Subcutaneous abdominal adipose tissue (tissue), 5 donors: ENCODE measurements around the gene PTPRD.

ENCODE experiments used
- H3K27ac ChIP-seq: one replicate; pipeline ENCODE4 v1.7.0; 2013; ENCODE audit warnings: low read depth, mild to moderate bottlenecking, inconsistent platforms, low read length, moderate library complexity
- H3K27me3 ChIP-seq, 5 donors: one replicate each; pipeline ENCODE4 v1.7.0; 2013; ENCODE audit warnings: low read length in 5 of 5, inconsistent platforms in 1 of 5; ENCODE audit not compliant: control insufficient read depth in 5 of 5, insufficient read depth in 4 of 5
- H3K36me3 ChIP-seq, 5 donors: one replicate each; pipeline ENCODE4 v1.7.0; 2013; ENCODE audit warnings: low read length in 5 of 5; ENCODE audit not compliant: control insufficient read depth in 5 of 5, insufficient read depth in 5 of 5
- H3K4me1 ChIP-seq, 5 donors: one replicate each; pipeline ENCODE4 v1.7.0; 2013; ENCODE audit warnings: low read length in 5 of 5, mild to moderate bottlenecking in 3 of 5, moderate library complexity in 1 of 5; ENCODE audit not compliant: control insufficient read depth in 5 of 5, insufficient read depth in 5 of 5
- H3K4me3 ChIP-seq, 5 donors: one replicate each; pipeline ENCODE4 v1.7.0; 2013; ENCODE audit warnings: low read length in 5 of 5, low read depth in 1 of 5
- H3K9ac ChIP-seq, 5 donors: one replicate each; pipeline ENCODE4 v1.7.0; 2013; ENCODE audit warnings: low read length in 5 of 5, mild to moderate bottlenecking in 4 of 5, moderate library complexity in 3 of 5
- H3K9me3 ChIP-seq, 5 donors: one replicate each; pipeline ENCODE4 v1.7.0; 2013; ENCODE audit warnings: low read length in 5 of 5; ENCODE audit not compliant: control insufficient read depth in 5 of 5
- donor health status: healthy.
- donor health status: healthy.
- donor health status: healthy.
- donor health status: healthy.
- donor health status: healthy.

Gene PTPRD

DNA sequence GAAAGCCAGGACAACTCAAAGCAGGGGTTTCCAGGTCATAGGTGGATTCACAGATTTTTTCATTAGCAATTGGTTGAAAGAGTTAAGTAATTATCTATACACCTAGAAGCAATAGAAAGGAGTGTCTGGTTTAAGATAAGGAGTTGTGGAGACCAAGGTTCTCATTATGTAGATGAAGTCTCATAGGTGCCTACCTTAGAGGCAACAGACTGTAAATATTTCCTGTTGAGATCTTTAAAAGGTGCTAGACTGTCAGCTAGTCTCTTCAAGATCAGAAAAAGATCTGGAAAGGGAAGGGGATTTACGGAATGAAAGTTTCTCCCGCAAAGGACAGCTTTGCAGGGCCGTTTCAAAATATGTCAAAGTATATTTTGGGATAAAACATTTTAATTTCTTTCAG lies 603.4 kb downstream of the PTPRD start:
- Histone ChIP-seq H3K36me3 (no peaks in the 10 kb centered on the region), H3K27me3 (no peaks in the 10 kb centered on the region), H3K9me3 (no peaks in the 10 kb centered on the region), H3K27ac (no peak overlapping the region), H3K4me3 (no peak overlapping the region), H3K4me1 (no peaks in the 10 kb centered on the region), H3K9ac (no peak overlapping the region)

DNA sequence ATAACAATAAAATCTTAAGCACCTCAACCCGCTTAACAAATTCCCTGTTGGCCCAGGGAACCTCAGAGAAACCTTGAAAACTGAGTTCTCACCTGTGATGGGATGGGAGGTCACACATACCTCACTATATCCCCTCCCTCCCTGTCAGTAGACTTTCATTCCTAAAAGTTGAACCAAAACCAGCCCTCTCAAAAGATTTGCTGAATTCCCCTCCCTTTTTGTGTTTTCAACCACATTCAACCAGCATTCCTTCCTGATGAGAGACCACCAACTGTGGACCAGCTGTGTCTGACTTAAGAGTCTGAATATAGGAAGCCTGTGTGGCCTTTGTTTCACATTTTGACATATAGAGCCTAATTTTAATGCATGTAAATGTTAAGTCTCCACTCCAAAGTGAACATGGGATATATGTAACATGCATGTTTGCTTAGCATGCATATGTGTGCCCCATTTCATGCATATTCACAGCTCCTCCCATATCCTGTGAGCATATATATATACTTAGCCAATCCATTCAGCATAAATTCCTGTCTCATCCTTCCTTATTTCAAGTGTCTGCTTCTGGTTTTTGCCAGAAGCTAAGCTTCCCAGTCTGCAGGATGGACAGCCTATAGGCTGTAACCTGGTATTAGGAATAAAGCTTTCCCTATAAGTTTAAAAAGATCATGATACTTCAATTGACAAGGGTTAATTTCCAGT lies 604.6 kb downstream of the PTPRD start:
- no peak overlapping the region for H3K4me3 ChIP-seq
- no peaks in the 10 kb centered on the region for H3K4me1 ChIP-seq
- H3K27me3 ChIP-seq = no peaks in the 10 kb centered on the region
- no peak overlapping the region for H3K27ac ChIP-seq
- H3K9ac ChIP-seq = no peak overlapping the region
- H3K36me3 ChIP-seq = no peaks in the 10 kb centered on the region
- H3K9me3 ChIP-seq = no peaks in the 10 kb centered on the region

DNA sequence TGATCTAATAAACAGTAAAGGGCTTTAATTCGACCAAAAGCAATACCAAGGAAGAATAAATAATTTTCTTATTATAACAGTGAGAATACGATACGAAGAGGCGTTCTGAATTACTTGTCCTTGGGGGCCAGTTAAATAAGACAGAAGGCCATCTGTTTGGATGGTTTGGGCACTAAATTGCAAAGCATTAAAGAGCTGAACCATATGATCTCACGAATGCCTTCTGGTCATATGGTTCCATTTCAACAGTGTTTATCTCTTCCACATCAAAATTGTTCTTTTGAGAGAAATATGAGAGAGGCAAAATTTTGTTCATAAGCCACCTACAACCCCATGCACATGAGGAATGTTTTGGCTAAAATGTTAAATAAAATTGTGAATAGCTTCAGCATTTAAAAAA lies 605.4 kb downstream of the PTPRD start:
- Histone ChIP-seq H3K4me1 (no peaks in the 10 kb centered on the region), H3K27me3 (no peaks in the 10 kb centered on the region), H3K36me3 (no peaks in the 10 kb centered on the region), H3K27ac (no peak overlapping the region), H3K9me3 (no peaks in the 10 kb centered on the region), H3K9ac (no peak overlapping the region), H3K4me3 (no peak overlapping the region)

DNA sequence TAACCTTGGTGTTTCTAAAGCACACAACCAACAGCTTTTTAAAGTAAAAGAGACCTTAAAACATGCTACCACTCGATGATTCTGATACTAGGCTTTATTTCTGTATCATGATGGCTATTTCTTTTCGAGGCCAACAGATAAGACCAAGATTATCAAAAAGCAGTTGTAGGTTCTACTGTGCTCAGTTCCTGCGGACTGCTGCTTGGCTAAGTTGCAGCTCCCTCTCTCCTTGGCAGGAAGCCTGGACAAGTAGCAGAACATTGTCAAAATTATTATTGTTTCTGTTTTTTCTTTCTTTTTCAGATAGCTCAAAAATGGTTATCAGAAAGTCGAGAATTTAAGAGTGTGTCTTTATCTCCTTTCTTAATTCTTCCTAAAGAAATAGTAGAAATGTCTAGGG lies 607.6 kb downstream of the PTPRD start:
- Histone ChIP-seq H3K9ac (no peak overlapping the region), H3K4me1 (no peaks in the 10 kb centered on the region), H3K27ac (no peak overlapping the region), H3K9me3 (no peaks in the 10 kb centered on the region), H3K27me3 (no peaks in the 10 kb centered on the region), H3K4me3 (no peak overlapping the region), H3K36me3 (no peaks in the 10 kb centered on the region)

DNA sequence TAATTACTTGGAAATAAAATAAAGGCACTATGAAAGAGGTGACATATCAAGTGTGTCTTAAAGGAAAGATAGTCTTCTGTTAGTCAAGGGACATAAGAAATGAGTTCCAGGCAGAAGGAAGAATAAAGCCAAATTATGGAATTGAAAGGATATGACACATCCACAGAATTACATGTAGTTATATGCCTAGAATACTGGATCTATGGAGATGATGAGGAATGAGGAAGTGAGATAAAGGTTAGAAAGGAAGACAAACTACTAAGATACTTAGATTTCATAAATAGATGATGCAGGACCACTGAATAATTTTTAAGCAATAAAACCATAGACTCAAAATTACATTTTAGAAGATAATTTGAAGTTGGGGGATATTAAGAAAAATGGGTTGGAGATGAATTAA lies 609.8 kb downstream of the PTPRD start:
- Histone ChIP-seq H3K27me3 (no peaks in the 10 kb centered on the region), H3K4me1 (peaks cover 0 to 4% (median 0%) of the 10 kb centered on the region in 5 donors), H3K36me3 (no peaks in the 10 kb centered on the region), H3K9ac (no peak overlapping the region), H3K9me3 (no peaks in the 10 kb centered on the region), H3K4me3 (no peak overlapping the region), H3K27ac (no peak overlapping the region)

DNA sequence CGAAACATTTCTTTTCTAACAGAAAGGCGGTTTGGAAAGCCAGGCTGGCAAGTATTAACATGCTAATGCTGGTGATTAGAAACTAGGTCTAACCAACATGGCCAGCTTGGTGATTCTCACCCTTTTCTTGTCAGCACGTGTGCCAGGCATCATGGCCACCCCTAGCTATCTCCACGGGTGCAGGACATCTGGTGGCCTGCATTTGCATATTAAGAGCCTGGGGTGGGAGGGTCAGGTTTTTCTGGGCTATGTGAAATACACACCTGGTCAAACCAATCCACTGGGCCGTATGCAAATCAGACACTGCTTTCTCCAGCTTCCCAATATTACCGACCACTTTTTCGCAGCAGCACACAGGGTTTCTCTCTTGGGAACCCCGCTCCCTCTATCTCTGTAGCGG lies 612.1 kb downstream of the PTPRD start:
- Histone ChIP-seq H3K9ac (no peak overlapping the region), H3K4me3 (no peak overlapping the region), H3K36me3 (no peaks in the 10 kb centered on the region), H3K4me1 (peaks cover 0 to 4% (median 0%) of the 10 kb centered on the region in 5 donors), H3K9me3 (no peaks in the 10 kb centered on the region), H3K27ac (no peak overlapping the region), H3K27me3 (no peaks in the 10 kb centered on the region)

DNA sequence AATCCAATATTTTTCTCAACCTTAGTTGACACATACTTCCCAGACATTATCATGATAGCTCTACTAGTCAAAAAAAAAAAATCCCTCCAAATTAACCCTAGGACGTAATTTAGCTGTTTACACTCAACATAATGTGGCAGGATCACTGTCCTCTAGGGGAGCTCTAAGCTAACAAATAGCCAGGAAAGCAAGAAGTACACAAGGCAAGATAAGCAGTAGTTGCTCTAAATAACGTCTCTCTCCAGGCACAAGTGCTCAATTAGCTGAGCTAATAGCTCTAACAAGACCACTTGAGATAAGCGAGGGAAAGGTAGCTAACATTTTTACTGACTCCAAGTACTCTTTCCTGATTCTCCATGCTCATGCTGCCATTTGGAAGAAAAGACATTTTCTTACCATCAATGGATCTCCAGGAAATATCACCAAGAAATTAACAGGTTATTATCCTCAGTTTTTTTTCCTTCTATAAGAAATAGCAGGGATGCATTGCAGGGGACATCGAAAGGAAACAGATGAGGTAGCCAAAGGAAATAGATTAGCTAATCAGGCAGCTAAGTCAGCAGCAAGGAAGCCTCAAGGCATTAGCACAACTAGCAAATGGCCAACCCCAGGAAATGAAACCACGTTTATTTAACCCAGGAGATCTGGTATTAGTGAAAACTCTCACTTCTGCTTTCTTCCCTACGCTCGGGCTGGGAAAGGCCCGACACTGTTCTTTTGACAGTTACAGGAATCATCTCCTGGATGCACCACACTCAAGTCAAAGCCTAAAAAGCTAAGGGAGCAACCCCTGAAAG lies 614.1 kb downstream of the PTPRD start:
- Histone ChIP-seq H3K4me3 (no peak overlapping the region), H3K4me1 (peaks cover 0 to 4% (median 0%) of the 10 kb centered on the region in 5 donors), H3K36me3 (no peaks in the 10 kb centered on the region), H3K27ac (no peak overlapping the region), H3K9ac (no peak overlapping the region), H3K9me3 (no peaks in the 10 kb centered on the region), H3K27me3 (no peaks in the 10 kb centered on the region)

DNA sequence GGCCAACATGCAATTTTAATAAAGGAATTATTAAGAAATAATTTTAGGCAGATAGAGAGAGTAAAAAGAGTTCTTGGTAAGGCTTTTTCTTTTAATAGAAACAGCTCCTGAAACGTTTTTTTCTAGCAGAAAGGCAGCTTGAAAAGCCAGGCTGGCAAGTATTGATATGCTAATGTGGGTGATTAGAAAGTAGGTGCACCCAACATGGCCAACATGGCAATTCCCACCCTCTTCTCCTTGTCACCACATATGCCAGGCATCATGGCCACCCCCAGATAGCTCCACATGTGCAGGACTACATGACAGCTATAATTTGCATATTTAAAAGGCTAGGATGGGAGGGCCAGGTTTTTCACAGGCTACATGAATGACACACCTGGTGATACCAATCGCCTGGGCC lies 615.2 kb downstream of the PTPRD start:
- no peak overlapping the region for H3K4me3 ChIP-seq
- H3K27ac ChIP-seq = no peak overlapping the region
- no peaks in the 10 kb centered on the region for H3K36me3 ChIP-seq
- H3K27me3 ChIP-seq = no peaks in the 10 kb centered on the region
- H3K9me3 ChIP-seq = no peaks in the 10 kb centered on the region
- H3K9ac ChIP-seq = no peak overlapping the region
- H3K4me1 ChIP-seq = peaks cover 0 to 4% (median 0%) of the 10 kb centered on the region in 5 donors

DNA sequence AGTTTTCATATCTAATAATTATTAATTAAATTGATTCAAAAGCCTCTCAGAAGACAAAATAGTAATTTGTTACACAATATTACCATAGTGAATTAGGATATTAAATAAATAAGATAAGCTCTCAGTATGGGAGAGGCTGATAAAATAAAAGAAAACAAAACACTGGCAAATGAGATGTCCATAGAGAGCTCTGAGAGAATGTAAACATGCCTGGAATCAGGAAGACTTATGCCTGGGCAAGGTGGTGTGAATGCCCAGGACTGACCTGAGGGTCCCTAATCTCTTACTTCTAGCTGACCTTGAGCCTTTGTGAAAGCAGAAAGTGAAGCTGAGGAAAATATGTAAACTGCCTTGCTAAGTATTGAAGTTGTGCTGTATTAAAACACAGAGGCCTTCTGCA lies 616.5 kb downstream of the PTPRD start:
- H3K4me1 ChIP-seq = peaks cover 0 to 4% (median 0%) of the 10 kb centered on the region in 5 donors
- no peak overlapping the region for H3K9ac ChIP-seq
- H3K27ac ChIP-seq = no peak overlapping the region
- H3K27me3 ChIP-seq = no peaks in the 10 kb centered on the region
- H3K4me3 ChIP-seq = no peak overlapping the region
- H3K9me3 ChIP-seq = no peaks in the 10 kb centered on the region
- H3K36me3 ChIP-seq = no peaks in the 10 kb centered on the region

DNA sequence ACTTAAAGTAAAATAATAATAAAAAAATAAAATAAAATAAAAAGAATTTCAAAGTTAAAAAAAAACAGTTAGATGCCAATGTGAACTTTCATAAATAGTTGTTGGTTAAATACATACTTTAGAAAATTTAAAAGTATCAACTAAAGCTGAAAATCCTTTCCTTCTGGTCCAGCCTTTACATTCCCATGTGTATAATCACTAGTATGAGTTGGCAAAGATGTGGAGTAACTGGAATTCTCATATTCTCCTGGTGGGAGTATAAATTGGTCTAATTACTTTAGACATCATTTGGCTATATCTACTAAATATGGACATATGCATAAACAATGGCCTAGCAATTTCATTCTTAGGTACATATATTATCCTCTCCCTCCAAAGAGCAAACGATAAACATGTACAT lies 619.9 kb downstream of the PTPRD start:
- H3K36me3 ChIP-seq = no peaks in the 10 kb centered on the region
- H3K9ac ChIP-seq = no peak overlapping the region
- no peak overlapping the region for H3K27ac ChIP-seq
- H3K4me1 ChIP-seq = no peaks in the 10 kb centered on the region
- H3K27me3 ChIP-seq = no peaks in the 10 kb centered on the region
- peaks cover 0 to 8% (median 4%) of the 10 kb centered on the region in 5 donors for H3K9me3 ChIP-seq
- H3K4me3 ChIP-seq = no peak overlapping the region
